Retinal pigment epithelial cell (primary cell): Measurements from ENCODE around the gene RNF217.
A peak's percentile ranks its signal among the peaks of the same experiment; 100 is the strongest.

Experiments used
- DNase-seq: peaks from one replicate; pipeline ENCODE4 v3.0.0-alpha.2; 2010; ENCODE audit warnings: low read depth
- H3K4me3 ChIP-seq: 2 replicates; pipeline ENCODE4 v1.5.1; 2011; ENCODE audit warnings: mild to moderate bottlenecking, low read length, control low read depth, moderate library complexity
- TF ChIP-seq, protein P1 (sequence below): conservative IDR thresholded peaks from 2 replicates; pipeline ENCODE4 v1.5.1; 2011; ENCODE audit warnings: low read depth, low read length, control low read depth, inconsistent platforms

The RNF217 gene

GRCh38 chr6:125101631-125102030, 139.4 kb downstream of the RNF217 start:
- no peak for DNase-seq
- no peak overlapping the region for H3K4me3 ChIP-seq
- TF ChIP-seq, protein P1, sequence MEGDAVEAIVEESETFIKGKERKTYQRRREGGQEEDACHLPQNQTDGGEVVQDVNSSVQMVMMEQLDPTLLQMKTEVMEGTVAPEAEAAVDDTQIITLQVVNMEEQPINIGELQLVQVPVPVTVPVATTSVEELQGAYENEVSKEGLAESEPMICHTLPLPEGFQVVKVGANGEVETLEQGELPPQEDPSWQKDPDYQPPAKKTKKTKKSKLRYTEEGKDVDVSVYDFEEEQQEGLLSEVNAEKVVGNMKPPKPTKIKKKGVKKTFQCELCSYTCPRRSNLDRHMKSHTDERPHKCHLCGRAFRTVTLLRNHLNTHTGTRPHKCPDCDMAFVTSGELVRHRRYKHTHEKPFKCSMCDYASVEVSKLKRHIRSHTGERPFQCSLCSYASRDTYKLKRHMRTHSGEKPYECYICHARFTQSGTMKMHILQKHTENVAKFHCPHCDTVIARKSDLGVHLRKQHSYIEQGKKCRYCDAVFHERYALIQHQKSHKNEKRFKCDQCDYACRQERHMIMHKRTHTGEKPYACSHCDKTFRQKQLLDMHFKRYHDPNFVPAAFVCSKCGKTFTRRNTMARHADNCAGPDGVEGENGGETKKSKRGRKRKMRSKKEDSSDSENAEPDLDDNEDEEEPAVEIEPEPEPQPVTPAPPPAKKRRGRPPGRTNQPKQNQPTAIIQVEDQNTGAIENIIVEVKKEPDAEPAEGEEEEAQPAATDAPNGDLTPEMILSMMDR, result no peak

GRCh38 chr6:125102411-125102810, 140.2 kb downstream of the RNF217 start:
- DNase-seq, result no peak
- TF ChIP-seq, protein P1, result no peak

GRCh38 chr6:125102891-125103290, 140.7 kb downstream of the RNF217 start:
- TF ChIP-seq, protein P1, result no peak
- peak; percentile 80 for DNase-seq
- no peak overlapping the region for H3K4me3 ChIP-seq

More at GRCh38 chr6:125102411-125102810, 140.2 kb downstream of the RNF217 start:
- no peak overlapping the region for H3K4me3 ChIP-seq

- DNase-seq, result no peak
- no peak overlapping the region for H3K4me3 ChIP-seq
- TF ChIP-seq, protein P1, result no peak
These were observed 142.2 kb downstream of the RNF217 start for GRCh38 chr6:125104425-125104824.

GRCh38 chr6:125107048-125107447, 144.8 kb downstream of the RNF217 start:
- no peak overlapping the region for H3K4me3 ChIP-seq
- DNase-seq, result no peak
- TF ChIP-seq, protein P1, result no peak

DNA sequence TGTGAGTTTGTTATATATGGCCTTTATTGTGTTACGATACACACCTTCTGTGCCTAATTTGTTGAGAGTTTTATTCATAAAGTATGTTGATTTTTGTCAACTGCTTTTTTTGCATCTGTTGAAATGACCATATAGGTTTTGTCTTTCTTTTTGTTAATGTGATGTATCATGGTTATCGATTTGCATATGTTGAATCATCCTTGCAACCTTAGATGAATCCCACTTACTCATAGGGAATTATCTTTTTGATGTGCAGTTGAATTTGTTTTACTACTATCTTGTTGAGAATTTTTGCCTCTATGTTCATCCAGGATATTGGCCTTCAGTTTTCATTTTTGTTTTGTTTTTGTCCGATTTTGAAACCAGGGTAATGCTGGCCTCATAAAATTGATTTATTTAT, 145.7 kb downstream of the RNF217 start:
- TF ChIP-seq, protein P1, result no peak
- H3K4me3 ChIP-seq, result no peak overlapping the region
- no peak for DNase-seq

GRCh38 chr6:125110056-125110455, 147.8 kb downstream of the RNF217 start:
- no peak for DNase-seq
- TF ChIP-seq, protein P1, result no peak
- H3K4me3 ChIP-seq, result no peak overlapping the region
